PC-3 (cell line): Measurements from ENCODE around the gene TULP3. TPM values are rescaled to one million over a fixed set of nuclear protein-coding genes. Genes with fewer than 3 reads are reported as not detected.

ENCODE experiments used
- ATAC-seq: fragments of 200-7000 bp; cut with Tn5 transposase; 2 replicates; pipeline ENCODE4 v1.9.1; 2020; ENCODE audit warnings: mild to moderate bottlenecking, moderate library complexity
- BruUV-seq: library from RNA; stranded (reverse); fragments of 400-500 nt; replicated peaks from 2 replicates; lab custom pipeline; 2021; lab: Mats Ljungman, UMichigan
- CTCF ChIA-PET: fragments of 300-600 bp; sonication (Branson Sonifier 250); formaldehyde crosslinking; loops from one replicate; lab custom pipeline; 2022; ENCODE audit warnings: antibody characterized with exemption; lab: Charles Lee
- POLR2A ChIA-PET: fragments of 300-600 bp; sonication (Branson Sonifier 250); formaldehyde crosslinking; loops from one replicate; lab custom pipeline; 2022; ENCODE audit warnings: antibody characterized with exemption; ENCODE audit not compliant: unreplicated experiment; lab: Charles Lee
- DNase-seq: peaks from one replicate; pipeline ENCODE4 v3.0.0-alpha.2; 2015
- H2AFZ ChIP-seq: fragments of 300-600 bp; sonication (generic); 2 replicates; pipeline ENCODE4 v1.6.0; 2016; ENCODE audit warnings: antibody characterized with exemption, low read length
- H3F3A ChIP-seq: fragments of 300-600 bp; sonication (generic); one replicate; pipeline ENCODE4 v1.6.0; 2017; ENCODE audit warnings: antibody characterized with exemption, low read length, control low read depth, mild to moderate bottlenecking; ENCODE audit not compliant: unreplicated experiment
- H3K27ac ChIP-seq: fragments of 300-600 bp; sonication (generic); 2 replicates; pipeline ENCODE4 v1.5.1; 2016; ENCODE audit warnings: mild to moderate bottlenecking, low read length
- H3K27me3 ChIP-seq: fragments of 300-600 bp; sonication (generic); 2 replicates; pipeline ENCODE4 v1.6.1; 2016; ENCODE audit warnings: low read length, mixed read lengths
- H3K36me3 ChIP-seq: fragments of 300-600 bp; sonication (generic); 2 replicates; pipeline ENCODE4 v1.6.1; 2016; ENCODE audit warnings: low read depth, mixed run types, low read length, mixed read lengths
- H3K4me1 ChIP-seq: fragments of 300-600 bp; sonication (generic); 2 replicates; pipeline ENCODE4 v1.5.1; 2016; ENCODE audit warnings: low read length; ENCODE audit not compliant: insufficient read depth
- H3K4me2 ChIP-seq: fragments of 300-600 bp; sonication (generic); 2 replicates; pipeline ENCODE4 v1.6.0; 2016; ENCODE audit warnings: low read length
- H3K4me3 ChIP-seq: fragments of 300-600 bp; sonication (generic); 2 replicates; pipeline ENCODE4 v1.5.1; 2016; ENCODE audit warnings: mild to moderate bottlenecking, low read length, mixed read lengths
- H3K79me2 ChIP-seq: fragments of 300-600 bp; sonication (generic); 2 replicates; pipeline ENCODE4 v1.6.1; 2017; ENCODE audit warnings: low read length, mixed read lengths
- H3K9ac ChIP-seq: fragments of 300-600 bp; sonication (generic); 2 replicates; pipeline ENCODE4 v1.6.0; 2016; ENCODE audit warnings: mild to moderate bottlenecking, low read length
- H3K9me2 ChIP-seq: fragments of 300-600 bp; sonication (generic); replicated peaks from 2 replicates; pipeline ENCODE4 v1.6.1; 2016; ENCODE audit warnings: mixed run types, low read length, mixed read lengths
- H3K9me3 ChIP-seq: fragments of 300-600 bp; sonication (generic); 2 replicates; pipeline ENCODE4 v1.6.1; 2016; ENCODE audit warnings: low read length, mixed read lengths
- H4K20me1 ChIP-seq: fragments of 300-600 bp; sonication (generic); 2 replicates; pipeline ENCODE4 v1.6.1; 2016; ENCODE audit warnings: low read length, mixed read lengths
- CTCF ChIP-seq: fragments of 300-600 bp; sonication (generic); conservative IDR thresholded peaks from 2 replicates; pipeline ENCODE4 v1.5.1; 2017; ENCODE audit warnings: antibody characterized with exemption, low read depth, mild to moderate bottlenecking, low read length
- EZH2 ChIP-seq: fragments of 300-600 bp; sonication (generic); IDR thresholded peaks from one replicate; pipeline ENCODE4 v1.6.1; 2017; ENCODE audit warnings: antibody characterized with exemption, mild to moderate bottlenecking, low read length; ENCODE audit not compliant: unreplicated experiment
- EZH2phosphoT487 ChIP-seq: fragments of 300-600 bp; sonication (generic); IDR thresholded peaks from 2 replicates; pipeline ENCODE4 v1.6.1; 2018; ENCODE audit warnings: mild to moderate bottlenecking, antibody characterized with exemption, low read length, borderline replicate concordance
- intact Hi-C: fragments of 100-400 bp; cut with micrococcal nuclease; formaldehyde crosslinking; loops from 2 replicates; pipeline ENCODE4 v1.9.0; 2023
- total RNA-seq: library from RNA; depleted of rRNA; stranded (reverse); fragments of >200 nt; gene quantifications from 2 replicates; pipeline ENCODE4 v1.2.3, GENCODE V29; 2014; rRNA removed

TULP3 gene
- total RNA-seq, 1 experiment from 2014 or later: 22.6 TPM

DNA sequence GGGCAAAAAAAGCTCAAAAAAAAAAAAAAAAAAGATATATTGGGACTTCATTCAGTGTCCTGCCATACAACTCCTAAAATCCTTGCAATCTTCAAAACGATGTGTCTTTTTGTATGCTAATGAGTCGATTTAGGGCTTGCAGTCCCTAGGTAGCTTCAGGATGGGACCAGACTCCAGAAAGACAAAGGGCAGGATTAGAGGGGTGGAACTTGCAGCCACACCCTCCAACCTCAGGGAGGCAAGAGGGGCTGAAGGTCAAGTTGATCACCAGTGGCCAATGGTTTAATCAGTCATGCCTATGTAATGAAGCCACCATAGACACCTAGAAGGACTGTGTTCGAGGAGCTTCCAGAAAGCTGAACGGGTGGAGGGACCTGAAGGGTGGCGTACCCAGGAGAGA, 97.8 kb downstream of the TULP3 start:
- H3K79me2 ChIP-seq: no peaks in the 10 kb centered on the region
- no peak overlapping the region for H3K4me2 ChIP-seq
- no peak for DNase-seq
- no peak overlapping the region for H3K27ac ChIP-seq
- TF ChIP-seq CTCF: no peak
- no peak for TF ChIP-seq EZH2
- TF ChIP-seq EZH2phosphoT487: no peak
- ATAC-seq: no peak
- intact Hi-C loops: no loop called here
- no peaks in the 10 kb centered on the region for H3K9me2 ChIP-seq
- no peaks in the 10 kb centered on the region for H3K9me3 ChIP-seq
- H3K36me3 ChIP-seq: no peaks in the 10 kb centered on the region
- H4K20me1 ChIP-seq: no peaks in the 10 kb centered on the region
- CTCF ChIA-PET: no interaction called here
- H3K4me1 ChIP-seq: no peaks in the 10 kb centered on the region
- no TSS peak for BruUV-seq
- H3K27me3 ChIP-seq: no peaks in the 10 kb centered on the region
- no peaks in the 10 kb centered on the region for H3F3A ChIP-seq
- POLR2A ChIA-PET: no interaction called here
- H2AFZ ChIP-seq: no peak overlapping the region
- no peak overlapping the region for H3K4me3 ChIP-seq
- no peak overlapping the region for H3K9ac ChIP-seq

Other genes starting within 250 kb of the TULP3 start
- 162 and 188 TPM in 2 replicates for gene FKBP4, start 95.9 kb upstream of the TULP3 start, total RNA-seq
- 12.8 and 13.8 TPM in 2 replicates for gene ITFG2, start 78.2 kb upstream of the TULP3 start, total RNA-seq
- gene NRIP2, start 55.9 kb upstream of the TULP3 start, total RNA-seq: not detected in 2 replicates
- not detected in 2 replicates for gene TEX52, start 33.9 kb upstream of the TULP3 start, total RNA-seq
- 71.4 and 88.6 TPM in 2 replicates for gene FOXM1, start 13.7 kb upstream of the TULP3 start, total RNA-seq
- 42.0 and 43.3 TPM in 2 replicates for gene RHNO1, start 13.7 kb upstream of the TULP3 start, total RNA-seq
- gene TEAD4, start 68.5 kb downstream of the TULP3 start, total RNA-seq: 22.3 and 27.7 TPM in 2 replicates
- 5.1 and 6.2 TPM in 2 replicates for gene TSPAN9, start 186.5 kb downstream of the TULP3 start, total RNA-seq